HG02623 (cell line): ENCODE results near the gene TSPAN32.
"Not testable (repeated sequence)": the region's sequence is repeated elsewhere in the genome, so short reads cannot be mapped to it uniquely, and the experiment has no call there.

Experiments
- ATAC-seq: cut with Tn5 transposase; IDR thresholded peaks from one replicate; pipeline ENCODE4 v1.9.1; 2021; ENCODE audit warnings: moderate library complexity; ENCODE audit not compliant: unreplicated experiment

TSPAN32 gene

DNA sequence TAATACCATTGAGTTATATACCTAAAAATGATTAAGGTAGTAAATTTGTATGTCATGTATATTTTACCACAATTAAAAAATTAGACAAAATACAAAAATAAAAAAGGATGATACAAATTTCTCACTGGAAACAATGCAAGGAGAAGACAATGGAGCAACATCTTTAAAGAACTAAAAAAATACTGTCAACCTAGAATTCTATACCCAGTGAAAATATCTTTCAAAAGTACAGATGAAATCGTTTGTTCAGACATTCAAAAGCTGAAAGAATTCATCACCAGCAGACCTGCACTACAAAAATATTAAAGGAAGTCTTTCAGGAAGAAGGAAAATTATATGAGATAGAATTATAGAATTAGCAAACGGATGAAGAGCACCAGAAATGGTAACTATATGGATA lies 21.6 kb upstream of the TSPAN32 start:
- no peak for ATAC-seq

DNA sequence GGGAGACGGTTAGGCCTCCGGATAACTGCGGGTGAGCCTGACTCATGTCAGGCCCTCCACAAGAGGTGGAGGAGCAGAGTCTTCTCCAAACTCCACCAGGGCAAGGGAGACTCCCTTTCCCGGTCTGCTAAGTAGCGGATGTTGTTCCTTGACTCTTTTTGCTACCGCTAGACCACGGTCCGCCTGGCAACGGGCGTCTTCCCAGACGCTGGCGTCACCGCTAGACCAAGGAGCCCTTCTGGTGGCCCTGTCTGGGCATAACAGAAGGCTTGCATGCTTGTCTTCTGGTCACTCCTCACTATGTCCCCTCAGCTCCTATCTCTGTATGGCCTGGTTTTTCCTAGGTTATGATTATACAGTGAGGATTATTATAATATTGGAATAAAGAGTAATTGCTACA lies 15.5 kb upstream of the TSPAN32 start:
- not testable (repeated sequence) for ATAC-seq

DNA sequence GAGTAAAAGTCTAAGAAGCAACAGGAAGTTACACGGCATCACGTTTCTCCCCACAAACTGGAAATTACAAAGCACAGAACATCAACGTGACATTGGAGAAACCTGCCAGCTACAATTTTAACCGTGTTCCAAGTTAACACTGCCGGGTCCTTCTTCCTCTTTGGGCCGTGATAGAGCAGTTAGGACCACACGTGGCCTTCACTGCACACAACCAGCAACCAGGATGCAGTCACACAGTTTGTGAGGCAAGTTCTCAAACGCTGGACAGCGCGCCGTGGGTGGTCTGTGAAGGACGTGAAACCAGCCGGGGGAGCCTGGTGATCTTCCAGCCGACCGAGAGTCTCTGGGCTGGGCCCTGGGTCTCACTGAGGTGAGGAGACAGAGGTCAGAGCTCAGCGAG lies 14.7 kb upstream of the TSPAN32 start:
- no peak for ATAC-seq

GRCh38 chr11:2289350-2289749 lies 12.5 kb upstream of the TSPAN32 start:
- ATAC-seq, result no peak

DNA sequence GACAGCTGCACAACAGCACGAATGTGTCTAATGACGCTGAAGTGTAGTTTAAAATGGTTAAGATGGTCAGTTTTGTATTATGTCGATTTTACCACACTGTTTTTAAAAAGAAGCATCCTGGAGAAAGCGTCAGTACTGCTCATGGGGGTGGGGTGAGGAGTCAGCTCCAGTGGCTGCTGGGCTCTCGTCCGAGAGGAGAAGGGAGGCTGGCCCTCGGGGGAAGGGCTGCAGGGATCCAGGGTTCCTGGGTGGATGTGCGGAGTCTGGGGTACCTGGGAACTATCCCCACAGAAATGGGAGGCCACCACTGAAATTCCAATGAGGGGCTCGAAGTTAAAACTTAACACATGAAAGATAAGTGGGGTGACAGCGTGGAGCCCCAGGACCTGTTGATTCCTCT lies 12.0 kb upstream of the TSPAN32 start:
- ATAC-seq, result no peak

GRCh38 chr11:2290351-2290841 lies 11.4 kb upstream of the TSPAN32 start:
- ATAC-seq, result no peak

GRCh38 chr11:2293531-2293971 lies 8.3 kb upstream of the TSPAN32 start:
- no peak for ATAC-seq

- no peak for ATAC-seq
Measured at GRCh38 chr11:2293984-2294925, 7.6 kb upstream of the TSPAN32 start.

GRCh38 chr11:2294926-2295290 lies 6.9 kb upstream of the TSPAN32 start:
- no peak for ATAC-seq

GRCh38 chr11:2295971-2296912 lies 5.6 kb upstream of the TSPAN32 start:
- no peak for ATAC-seq

DNA sequence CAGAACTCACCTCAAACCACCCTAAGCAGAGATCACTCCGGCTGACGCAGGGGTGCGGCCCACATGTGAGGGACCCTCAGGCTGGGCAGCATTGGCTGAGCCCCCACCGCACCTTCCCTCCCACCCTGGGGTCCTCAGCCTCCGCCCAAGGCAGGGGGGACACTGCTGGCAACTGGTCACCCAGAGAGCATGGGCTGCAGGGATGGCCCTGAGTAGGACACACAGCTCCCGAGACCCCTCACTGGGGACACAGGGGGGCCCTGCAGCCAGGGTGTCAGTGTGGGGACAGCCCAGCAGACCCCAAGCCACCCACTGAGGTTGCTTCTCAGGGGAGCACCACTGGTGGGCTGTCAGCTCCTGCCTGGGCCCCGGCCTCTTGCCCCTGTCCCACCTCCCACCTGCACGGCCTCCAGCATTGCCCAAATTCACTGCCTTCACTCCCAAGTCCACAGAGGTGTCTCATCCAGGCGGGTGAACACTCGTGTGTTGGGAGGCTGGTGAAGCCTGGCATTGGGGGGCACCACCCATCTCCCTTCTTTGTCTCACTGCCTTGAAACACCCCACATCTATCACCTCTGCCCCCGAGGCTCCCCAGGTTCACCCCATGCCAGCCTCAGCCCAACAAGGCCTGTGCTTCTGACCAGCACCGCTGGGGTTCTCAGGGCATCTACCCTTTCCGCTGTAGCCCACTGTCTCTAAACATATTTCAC lies 4.7 kb upstream of the TSPAN32 start:
- ATAC-seq, result no peak

DNA sequence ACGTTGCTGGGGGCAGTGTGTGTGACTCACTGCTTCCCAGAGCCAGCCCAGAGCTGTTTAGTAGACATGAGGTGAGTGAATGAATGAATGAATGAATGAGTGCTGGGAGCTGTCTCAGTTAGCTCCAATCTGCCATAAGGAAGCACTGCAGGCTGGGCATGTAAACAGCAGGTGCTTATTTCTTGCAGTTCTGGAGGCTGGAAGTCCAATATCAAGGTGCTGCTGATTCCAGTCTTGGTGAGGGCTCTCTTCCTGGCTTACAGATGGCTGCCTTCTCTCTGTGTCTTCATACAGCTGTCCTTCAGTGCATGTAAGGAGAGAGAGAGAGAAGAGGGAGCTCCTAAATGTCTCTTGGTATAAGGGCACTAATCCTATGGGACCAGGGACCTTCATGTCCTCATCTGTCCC lies 4.2 kb upstream of the TSPAN32 start:
- no peak for ATAC-seq

DNA sequence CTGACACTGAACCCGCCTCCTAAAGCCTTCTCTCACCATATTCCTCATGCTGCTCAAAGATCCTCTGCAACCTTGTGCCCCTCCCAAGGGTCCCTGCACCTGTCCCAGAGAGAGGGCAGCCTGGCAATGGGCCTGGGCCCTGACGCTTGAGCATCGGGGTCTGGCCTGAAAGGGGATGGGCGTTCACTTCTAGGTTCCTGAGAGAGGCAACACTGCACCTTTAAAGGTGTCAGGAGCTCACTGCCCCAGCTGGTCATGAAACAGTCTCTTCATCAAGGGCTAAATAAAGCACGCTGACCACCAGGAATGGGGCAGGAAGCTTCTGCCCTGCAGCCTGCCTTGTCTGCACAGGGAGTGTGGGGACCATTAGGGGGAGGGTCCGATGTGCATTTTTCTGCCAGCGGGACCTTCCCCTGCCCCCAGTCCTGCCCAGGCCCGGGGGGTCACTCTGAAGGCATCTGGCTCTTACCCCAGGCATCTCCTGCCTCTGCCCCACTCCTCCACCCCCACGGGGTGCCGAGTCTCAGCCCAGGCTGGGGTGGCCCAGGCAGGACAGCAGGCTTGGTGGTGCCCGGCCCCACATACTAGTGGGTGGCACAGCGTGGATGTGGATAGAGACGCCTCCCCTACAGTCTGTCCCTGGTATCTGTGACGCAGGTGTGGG lies 3.5 kb upstream of the TSPAN32 start:
- no peak for ATAC-seq

GRCh38 chr11:2298795-2299761 lies 2.7 kb upstream of the TSPAN32 start:
- ATAC-seq, result no peak

DNA sequence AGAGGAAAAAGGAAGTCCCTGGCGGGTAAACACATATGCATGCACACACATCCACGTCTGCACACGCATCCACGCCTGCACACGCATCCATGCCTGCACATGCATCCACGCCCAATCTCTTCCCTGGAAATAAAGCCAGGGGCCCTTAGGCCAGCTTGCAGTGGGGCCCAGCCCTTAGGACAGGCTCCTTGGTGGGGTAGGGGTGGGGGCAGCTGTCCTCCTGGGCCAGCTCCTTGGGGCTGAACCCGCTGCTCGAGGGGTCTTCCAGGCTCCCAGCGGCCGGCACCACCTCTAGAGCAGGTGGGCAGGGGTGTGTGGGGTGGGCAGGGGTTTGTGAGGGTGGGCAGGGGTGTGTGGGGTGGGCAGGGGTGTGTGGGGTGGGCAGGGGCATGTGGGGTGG lies 2.0 kb upstream of the TSPAN32 start:
- no peak for ATAC-seq

DNA sequence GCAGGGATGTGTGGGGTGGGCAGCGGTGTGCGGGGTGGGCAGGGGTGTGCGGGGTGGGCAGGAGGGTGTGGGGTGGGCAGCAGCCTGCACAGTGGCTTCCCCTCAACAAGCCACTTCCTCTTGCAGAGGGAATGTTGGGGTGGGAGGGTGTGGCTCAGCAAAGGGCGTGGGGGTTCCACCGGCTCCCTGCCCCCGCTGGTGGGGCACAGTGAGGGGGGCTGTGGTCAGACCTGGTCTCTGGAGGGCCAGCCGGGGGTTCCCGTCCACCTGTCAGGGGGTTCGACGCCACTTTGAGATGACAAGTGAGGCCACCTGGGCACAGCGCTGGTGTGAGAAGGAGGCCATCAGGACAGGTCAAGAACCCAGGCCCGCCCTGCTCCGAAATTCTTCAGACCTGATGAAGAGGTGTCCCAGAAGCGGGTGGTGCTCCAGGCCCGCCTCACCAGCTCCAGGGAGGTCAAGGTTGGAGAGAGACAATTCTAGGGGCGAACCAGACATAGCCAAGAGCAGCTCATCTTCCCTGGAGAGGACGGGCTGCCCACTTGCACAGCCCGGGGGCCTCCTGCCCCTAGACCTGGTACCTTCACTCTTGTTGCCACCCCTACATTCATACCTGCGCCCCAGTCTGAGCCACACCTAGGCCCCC lies 1.4 kb upstream of the TSPAN32 start:
- ATAC-seq, result no peak

DNA sequence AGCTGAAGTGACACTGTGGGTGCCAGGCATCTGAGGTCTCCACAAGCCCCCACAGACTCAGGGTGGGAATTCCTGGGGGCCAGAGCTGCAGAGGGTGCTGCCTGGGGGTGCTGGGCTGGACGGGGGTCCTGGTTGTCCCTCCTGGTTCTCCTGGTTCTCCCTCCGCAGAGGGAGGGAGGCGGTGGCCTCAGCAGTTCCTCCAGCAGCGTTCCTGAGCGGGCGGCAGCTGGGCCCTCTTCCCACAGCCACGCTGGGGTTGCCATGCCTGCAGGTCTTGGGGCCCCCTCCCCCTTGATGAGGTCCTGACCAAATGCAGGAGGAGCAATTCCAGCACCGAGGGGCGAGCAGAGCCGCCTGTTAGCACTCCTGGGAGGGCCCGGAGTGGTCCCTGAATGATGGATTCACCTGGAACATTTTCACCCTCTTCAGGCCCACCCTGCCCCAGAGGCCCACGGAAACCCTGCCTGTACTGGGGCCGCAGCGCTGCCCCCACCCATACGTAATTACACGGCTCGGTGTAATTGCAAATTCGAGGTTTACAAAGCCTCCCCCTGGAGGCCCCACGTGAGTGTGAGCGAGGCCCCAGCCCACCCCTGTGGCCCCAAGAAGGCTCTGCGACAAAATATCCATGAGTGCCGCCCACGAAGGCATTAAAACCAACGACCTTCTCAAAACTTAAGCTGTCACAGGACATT lies 730 bp upstream of the TSPAN32 start:
- ATAC-seq, result no peak

DNA sequence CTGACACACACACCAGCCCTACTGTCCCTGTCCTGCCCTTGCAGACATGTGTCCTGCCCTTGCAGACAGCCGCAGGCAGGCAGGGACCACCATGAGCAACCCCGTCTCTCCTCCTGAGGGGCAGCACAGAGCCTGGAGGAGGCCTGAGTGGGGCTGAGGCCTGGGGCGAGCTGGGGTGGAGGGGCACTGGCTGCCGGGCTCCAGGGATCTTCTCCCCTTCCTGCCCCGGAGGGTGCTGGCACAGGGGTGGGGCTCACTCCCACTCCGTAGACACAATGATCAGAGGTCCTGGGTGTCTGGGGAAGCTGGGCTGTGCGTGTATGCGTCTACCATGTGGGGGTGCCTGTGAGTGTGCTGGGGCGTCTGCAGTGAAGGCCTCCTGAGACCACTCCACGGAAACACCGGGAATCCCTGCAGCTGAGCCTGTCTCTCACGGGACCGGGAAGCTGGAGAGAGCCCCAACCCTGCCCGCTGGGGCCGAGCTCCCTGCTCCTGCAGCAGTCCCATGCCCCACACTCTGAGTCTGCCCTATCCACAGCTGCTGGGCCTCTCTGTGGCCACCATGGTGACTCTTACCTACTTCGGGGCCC lies 588 bp downstream of the TSPAN32 start:
- no peak for ATAC-seq
